T1000 (cell line): ENCODE measurements around the gene SUGP1.

Source experiments
- DNase-seq: peaks from one replicate; lab custom pipeline; 2025; ENCODE audit warnings: mixed read lengths; lab: John Stamatoyannopoulos, UW

Gene SUGP1

DNA sequence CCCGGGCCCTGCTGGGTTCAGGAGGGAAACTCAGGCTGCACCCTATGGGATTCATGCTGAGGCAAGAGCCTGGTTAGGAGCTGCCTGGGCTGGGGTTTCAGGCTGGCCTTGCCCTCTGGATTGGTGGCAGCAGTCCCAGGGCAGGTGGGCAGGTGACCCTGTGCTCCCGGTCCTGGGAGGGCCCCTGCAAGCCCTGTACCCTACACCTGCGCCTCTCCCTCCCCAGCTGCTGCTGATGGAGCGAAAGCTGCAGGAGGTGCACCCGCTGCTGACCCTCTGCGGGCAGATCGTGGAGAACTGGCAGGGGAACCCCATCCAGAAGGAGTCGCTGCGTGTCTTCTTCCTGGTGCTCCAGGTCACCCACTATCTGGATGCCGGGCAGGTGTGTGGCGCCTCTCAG, 20.7 kb upstream of the SUGP1 start:
- DNase-seq = no peak

DNA sequence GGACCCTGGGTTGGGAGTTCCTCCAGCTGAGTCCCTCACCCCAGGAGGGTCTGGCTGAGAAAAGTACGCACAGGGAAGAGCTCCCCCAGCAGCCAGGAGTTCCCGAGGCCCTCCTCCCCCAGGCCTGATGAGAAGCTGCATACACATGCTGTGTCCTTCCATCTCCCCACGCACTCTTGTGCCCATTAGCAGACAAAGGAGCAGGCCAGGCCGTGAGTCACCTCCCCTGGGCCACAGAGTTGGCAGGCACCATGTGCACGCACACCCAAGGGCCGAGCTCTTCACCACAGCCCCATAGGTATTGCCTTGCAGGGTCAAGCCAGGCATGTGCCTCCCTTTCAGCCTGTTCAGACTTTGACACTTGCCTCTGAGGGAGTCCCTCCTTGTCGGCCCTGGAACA, 17.8 kb upstream of the SUGP1 start:
- peak; percentile 43 for DNase-seq

DNA sequence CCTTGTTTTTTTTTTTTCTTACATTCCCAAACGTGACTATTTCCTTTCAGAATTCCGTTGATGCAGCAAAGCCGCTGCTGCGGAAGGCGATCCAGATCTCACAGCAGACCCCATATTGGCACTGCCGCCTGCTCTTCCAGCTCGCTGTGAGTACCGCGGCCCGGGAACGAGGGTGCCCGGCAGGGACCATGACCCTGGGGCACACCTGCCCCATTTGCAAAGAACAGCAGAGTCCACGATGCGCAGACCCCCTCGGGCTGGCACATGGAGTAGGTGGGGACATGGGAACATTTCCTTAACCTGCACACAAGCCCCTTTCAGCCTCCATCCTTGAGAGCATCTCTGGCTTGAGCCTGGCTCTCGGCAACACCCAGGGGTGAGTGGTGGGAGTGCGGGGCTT, 16.8 kb upstream of the SUGP1 start:
- DNase-seq = no peak

DNA sequence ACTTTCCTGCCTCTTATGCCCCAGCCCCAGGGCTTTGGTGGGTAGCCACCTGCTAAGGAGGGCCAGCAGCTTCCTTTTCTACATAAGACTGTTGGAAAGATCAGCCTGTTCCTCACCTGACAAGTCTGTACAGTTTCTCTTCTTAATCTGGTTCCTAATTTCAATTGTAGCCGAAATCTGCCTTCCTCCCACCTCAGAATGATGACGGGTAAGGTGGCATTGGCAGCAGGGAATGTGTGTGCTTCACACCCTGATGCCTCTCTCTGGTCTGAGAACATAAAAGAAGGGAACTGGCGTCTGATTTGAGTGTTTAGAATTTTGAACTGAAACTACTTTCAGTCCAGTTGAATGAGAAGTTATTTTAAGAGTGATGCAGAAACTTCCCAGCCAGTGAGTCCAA, 16.3 kb upstream of the SUGP1 start:
- DNase-seq = no peak

DNA sequence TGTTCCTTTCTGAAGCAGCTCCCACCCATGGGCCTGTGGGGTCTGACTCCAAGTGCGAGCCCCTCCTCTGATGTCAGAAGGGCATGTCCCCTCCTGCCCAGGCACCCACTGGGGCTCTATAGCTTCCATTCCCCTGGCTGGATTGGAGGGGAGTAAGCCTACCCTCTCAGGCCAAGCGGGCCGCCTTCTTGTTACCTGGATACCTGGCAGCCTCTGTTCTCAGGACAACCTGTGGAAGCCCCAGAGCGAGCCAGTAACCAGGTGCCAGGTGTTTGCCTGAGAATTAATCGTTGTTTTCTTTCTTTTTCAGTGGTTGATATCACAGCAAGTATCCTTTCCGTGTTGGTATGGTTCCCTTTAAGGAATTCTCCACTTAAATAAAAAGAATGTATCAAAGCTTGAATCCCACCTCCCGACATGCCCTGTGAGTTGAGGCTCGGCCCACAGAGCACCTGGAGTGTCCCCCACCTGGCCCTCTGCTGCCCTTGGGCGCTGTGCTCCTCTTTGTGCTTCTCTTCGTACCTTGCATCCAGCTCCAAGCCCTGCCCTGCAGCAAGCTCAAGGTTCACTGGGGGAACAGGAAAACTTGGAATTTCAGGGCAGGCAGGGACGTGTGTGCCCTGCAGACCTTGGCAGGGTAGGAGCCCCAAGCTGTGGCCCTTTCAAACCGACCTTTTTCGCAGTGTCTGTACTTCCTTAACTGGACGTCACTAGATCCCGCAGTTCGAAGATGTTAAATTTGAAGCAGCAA, 15.3 kb upstream of the SUGP1 start:
- DNase-seq = no peak

DNA sequence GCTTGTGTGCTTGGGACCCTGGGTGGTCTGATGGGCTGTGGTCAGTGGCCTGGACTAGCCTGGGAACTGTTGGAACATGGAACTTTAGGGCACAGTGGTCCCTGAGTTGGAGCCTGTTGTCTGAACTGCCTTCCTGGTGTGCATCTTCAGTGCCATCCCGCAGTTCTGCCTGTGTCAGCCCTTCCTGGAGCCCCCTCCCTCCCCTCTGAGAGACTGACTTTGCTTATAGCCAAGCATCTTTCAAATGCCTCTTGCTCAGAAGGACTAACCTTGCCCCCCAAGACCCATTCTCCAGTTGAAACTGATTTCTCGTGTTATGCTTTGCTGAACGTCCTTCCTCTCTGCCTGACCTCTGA, 14.7 kb upstream of the SUGP1 start:
- no peak for DNase-seq

DNA sequence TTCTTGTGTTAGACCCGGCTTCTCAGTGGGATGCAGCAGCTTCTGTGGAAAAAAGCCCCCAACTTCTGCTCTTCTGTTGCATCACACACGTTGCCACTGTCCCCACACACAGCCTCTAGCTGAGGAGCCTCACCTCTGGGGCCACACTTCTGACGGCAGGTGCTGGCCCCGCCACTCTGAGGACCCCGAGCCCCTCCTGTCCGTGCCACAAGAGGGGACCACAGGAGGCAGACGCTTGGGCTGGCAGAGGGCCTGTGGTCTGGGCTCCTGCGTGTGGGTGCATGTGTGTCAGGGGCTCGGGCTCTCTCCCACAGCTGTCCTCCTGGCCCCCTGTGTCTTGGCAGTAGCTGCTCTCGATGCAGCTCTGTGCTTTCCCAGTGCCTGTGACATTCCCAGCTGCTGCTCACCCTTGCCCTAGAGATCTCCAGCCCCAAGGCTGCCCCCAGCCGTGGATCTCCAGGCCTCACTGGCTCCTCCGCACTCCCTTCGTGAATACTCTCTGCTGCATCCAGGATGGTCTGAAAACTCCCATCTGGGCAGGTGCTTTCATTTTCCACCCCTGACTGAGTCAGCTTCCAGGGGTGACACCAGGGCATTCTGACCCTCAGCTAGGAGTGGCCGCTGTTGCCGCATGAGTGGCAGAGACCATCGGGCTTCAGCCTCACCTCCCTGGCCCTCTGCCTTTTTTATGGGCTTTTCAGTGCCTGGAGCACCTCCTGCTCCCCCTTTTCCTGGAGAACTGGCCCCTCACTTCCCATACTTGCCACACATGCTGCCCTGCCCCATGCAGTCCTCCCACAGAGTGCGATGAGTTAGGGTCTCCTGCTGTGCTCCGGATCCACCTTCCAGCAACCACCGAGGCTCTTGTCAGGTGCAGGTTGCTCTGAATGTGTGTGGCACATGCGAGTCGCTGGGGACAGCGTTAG, 14.0 kb upstream of the SUGP1 start:
- DNase-seq = no peak

DNA sequence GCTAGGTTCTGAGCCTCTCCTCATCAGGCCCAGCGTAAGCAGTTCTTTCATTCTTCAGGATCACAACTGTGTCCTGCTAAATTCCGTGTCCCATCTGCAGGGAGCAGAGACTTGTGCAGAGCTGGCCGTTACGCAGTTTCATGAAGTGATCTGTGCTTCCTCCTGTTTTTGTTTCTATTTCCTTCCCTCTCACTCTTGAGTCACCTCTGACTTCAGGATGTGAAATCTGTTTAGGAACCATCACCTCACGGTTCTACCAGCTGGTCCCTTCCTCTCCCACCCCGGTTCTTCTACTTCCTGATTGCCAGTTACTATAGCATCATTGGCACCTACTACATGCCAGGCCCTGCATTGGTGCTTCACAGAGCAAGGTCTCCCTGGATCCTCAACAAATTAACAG, 8.8 kb upstream of the SUGP1 start:
- no peak for DNase-seq

DNA sequence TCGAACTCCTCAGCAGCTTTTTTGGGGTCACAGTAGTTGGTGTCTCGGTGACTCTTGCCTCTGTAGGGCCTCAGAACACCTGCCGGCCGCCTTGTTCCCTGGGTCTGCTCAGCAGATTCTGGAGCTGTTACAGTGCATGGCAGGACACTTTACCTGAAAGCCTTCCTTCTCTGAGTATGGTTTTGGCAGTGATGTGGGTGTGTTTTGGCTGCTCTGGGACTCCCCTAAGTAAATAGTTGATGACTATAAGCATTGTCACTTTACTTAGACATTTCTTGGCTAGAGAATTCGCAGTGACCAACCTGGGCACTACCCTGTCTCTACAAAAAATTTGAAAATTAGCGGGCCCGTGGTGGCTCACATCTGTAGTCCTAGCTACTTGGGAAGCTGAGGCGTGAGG, 7.4 kb upstream of the SUGP1 start:
- no peak for DNase-seq

DNA sequence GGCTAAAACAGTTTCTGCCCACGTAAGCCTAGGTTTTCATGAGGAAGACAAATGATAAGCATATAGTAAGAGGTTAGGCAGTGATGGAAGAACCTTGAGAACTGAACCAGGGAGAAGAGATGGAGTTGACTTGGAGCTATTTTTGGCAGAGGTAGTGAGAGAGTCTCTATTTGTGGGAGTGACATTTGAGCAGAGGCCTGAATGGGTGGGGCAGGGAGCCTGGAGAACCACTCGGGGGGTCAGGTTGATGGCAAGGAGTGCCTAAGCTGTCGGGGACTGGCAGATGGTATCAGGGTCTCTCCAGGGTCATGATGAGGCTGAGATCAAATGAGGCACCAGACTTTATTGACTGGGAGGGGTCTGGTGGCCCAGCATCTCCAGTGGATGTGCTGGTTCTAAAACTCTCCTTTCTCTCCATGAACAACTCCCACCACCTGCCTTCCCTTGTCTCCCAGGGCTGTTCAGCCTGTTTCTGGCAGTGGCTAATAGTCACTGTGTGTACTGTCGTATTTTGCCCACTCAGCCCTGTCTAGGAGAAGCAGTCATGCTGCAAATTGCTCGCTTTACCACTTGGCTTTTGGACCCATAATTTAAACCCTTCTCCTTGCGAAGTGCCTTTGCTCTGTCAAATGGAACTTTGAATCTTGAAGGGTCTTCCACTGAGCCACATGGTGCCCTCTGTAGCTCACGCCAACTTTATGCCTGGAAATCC, 3.9 kb upstream of the SUGP1 start:
- DNase-seq = no peak

DNA sequence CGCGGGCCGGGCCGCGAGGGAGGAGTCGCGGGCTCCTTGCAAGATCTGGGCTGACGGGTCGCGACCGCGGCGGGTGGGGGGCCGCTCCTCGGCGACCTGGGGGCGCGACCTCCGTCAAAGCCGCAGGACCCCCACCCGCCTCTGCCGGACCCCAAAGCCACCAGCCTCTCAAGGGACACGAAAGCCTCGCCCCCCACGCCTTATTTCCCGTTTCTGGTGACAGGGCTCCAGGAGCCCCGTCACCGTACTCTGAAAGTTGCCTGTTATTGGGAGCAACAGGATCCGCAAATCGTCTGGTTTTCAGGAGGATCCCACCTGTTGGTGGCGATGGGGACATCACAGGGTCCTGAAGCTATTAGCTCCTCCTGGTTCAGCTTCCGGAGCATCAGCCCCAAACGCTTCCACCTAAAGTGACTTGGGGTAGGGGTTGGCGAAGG, 850 bp upstream of the SUGP1 start:
- no peak for DNase-seq

DNA sequence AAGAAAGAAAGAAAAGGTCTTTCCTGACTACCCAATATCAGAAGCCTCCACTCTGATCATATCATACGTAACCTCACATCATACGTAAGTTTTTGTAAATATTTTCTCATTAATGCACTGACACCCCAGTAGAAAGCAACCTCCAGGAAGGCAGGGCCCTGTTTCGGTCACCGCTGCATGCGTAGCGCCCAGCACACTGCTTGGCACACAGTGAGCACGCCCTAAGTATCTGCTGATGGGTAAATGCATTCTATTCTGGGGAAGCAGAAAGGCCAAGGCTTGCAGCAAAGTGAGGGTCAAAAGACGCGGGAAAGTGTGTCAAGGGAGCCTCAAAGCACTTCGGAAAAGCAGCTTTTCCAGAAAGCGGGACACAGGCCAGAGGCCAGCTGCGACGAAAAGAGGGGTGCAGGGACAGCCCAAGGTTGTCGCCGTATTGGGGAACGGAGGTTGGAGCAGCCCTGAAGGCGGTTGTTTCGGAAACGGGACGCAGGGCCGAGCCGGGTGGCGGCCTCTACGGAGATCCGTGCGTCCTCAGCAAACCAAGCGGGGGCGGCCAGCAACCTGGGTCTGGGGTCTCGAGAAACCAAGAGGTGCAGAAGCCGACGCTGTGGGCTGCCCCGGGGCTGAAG, 463 bp downstream of the SUGP1 start:
- no peak for DNase-seq

DNA sequence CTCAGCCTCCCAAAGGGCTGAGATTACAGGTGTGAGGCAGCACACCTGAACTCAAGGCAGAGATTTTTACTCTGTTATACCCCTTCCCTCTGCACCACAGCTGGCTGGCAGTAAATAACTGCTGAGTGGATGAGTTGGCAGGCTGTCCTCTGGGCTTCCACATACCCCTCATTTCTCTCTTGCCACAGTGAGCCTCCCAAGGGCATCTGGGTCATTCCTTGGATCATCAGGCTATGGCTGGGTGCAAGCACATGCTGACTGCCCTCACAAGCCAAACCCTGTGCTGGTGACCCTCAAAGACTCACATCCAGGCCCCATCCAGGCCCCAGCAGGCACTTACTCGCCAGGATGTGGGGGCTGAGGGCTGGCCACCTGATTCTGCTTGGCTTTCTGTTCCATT, 4.2 kb downstream of the SUGP1 start:
- no peak for DNase-seq

DNA sequence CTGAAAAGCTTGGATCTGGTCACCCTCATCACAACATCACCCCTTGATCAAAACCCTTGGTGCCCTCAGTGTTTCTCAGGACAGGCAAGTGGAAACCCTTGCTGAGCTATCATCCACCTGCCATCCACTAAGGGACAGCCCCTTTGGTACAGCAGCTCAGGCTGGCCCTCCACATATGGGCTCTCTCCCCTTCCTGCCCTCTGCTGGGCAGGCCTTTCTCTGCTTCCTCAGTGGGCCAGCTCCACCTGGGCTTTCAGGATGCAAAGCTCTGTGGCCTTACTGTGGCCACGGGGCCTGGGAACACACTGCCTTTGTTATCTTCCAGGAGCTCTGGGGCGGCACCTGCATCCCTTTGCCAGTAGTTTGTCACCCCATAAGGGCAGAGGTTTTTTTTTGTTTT, 4.9 kb downstream of the SUGP1 start:
- no peak for DNase-seq

DNA sequence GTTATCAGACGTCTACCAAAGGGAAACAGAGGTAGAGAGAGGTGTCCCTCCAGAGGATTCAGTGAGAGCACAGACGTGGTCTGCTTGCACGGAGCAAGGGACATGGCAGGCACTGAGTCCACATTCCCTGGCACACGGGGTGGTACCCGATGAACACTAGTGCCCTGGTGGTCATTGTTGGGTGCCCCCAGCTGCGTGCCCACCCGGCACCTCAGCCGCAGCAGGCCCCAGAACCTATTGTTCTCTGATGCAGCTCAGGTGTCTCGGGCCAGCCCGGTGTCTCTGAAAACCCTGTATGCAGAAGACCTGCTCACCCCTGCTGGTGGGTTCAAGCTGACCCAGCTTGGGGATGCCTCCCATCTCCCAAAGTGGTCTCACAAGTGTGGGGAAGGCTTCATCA, 11.9 kb downstream of the SUGP1 start:
- DNase-seq = no peak

DNA sequence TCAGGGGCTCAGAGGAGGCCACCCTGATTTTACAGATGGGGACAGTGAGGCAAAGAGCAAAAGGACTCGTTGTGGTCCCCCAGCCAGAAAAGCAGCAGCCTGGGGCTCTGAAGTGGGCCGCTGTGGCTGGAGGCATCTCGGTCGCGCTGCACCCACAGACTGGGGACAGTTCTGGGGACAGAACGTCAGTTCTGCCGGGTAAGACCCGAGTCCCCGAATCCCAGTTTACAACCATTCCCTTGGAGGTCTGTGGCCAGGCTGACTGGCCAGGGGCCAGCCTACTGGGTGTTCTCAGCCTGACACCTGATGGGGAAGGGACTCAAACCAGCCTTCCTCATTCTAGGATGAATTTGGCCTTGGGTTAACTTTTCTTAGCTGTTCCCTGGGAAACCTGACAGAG, 14.1 kb downstream of the SUGP1 start:
- DNase-seq = no peak

DNA sequence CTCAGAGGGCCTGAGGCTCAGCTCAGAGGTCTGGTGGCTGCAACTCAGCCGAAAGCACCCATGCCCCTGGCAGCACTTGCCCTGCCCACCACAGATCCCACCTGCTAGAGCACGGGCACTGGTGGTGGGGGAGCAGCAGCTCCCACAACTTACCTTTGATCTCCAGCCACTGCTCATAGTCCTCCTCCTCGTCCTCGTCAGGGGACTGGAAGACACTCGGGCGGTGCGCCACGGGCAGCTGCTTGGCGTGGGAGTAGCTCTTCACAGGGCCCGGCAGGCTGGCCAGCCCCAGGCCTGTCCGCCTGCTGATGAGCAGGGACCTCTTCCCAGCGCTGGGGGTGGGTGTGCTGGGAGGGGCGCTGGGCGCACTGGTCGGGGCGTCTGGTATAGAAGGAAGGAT, 14.6 kb downstream of the SUGP1 start:
- no peak for DNase-seq

DNA sequence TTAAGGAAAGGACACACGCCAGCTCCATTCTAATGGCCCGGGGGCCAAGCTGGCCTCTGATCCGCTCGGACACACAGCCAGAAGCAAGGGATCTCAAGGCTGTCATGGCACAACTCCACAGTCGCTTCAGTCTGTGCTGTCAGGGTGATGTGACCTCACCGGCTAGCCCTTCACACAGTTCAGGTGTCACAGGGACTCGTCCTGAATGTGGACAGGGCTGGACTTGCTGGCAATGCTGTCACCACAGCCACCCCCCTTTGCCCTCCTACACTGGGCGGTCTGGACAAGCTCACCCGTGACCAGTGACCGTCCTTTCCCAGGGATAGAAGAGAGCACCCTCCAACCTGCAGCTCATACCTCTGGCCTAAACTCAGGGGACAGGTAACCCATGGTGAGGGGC, 15.2 kb downstream of the SUGP1 start:
- no peak for DNase-seq

DNA sequence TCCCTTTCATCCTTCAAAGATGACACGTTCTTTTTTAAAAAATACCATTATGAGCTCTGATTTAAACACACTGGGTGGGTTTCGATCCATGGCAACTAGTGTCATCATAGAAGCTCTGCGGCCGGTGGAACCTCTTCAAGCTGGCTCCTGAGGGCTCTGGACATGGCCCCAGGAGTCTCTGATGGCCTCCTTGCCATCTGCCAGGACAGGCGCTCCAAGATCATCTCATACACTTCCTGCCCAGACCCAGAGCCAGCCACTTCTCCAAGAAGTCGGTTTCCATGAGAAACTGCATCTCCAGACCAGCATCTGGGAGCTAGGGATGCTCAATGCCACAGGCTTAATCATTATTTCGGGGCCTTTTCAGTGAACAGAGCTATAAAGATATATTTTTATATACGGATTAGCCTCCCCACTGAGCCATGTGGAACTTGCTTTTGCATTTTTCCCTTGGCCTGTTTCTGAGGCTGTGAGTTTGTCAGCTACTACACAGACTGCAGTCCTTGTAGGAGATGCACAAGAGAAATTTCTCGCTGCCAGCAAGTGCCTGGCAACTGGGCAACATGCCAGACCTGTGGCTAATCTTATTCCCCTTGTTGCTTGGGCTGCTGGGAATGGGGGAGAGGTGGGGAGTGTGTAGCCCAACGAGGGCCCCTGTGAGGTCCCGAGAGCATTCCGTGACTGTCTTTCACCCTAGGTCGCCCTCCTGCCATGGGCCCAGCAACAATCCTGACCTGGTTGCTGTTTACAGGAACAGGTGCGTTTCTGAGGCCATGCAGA, 15.9 kb downstream of the SUGP1 start:
- DNase-seq = no peak

DNA sequence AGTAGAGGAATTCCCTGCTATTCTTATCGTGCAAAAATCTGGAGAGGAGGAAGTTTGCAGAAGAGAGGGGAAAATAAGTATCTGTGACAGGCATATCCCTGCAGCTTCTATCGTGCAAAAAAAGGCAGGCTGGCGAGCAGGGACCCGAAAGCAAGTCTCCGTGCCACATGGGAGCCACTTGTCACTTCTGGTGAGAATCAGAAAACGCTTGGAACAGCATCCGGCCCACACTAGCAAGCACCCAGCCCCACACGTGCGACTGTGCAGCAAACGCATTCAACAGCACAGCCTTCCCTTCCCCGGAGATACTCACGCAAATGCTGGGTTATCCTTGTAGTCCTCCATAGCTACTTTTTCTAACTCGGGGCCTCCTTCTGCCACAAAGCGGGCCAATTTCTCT, 16.9 kb downstream of the SUGP1 start:
- no peak for DNase-seq

DNA sequence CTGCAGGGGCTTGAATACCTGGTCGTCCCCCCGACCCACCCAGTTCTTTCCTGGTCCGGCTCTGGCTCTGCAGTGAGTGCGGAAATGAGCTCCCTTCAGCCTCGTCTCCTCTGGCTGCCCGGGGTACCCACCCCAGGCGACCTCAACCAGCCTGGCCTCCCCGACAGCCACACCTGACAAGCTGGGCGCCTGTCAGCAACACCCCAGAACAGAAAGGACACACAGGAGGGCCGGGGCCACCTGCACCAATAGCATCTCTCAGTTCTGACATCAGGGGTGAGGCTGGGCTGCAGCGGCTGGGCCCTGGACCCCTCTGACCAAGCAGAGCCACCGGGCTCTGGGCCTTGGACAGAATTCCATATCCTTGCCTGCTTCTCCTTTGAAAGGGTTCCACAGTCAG, 19.7 kb downstream of the SUGP1 start:
- no peak for DNase-seq

DNA sequence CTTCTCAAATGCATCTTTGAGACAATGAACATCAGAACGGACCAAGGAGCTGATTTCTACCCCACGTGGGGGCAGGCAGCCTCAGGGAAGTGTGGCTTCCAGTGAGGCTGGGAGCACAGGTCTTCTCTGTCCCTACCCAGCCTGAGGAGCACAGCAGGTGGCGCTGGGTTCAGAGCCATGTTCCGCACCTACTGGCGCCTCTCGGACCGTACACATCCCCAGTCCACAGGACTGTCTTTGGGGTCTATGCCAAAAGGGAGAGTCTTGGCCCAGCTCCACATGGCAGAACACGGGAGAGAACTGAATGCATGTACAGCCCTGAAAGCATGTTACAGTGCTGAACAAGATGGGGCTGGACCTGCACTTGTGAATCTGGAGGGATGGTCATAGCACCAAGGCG, 22.6 kb downstream of the SUGP1 start:
- DNase-seq = no peak
